PC-9 (cell line): ENCODE measurements around the gene USH1C. TPM values are rescaled to one million over a fixed set of nuclear protein-coding genes. Genes with fewer than 3 reads are reported as not detected.
A peak's percentile ranks its signal among the peaks of the same experiment; 100 is the strongest.

Experiments used
- BruUV-seq: library from RNA; stranded (reverse); fragments of 400-500 nt; replicated peaks from 2 replicates; lab custom pipeline; 2021; lab: Mats Ljungman, UMichigan
- CTCF ChIA-PET: fragments of 300-600 bp; sonication (Branson Sonifier 250); formaldehyde crosslinking; loops from one replicate; lab custom pipeline; 2022; ENCODE audit warnings: antibody characterized with exemption; lab: Charles Lee
- POLR2A ChIA-PET: fragments of 300-600 bp; sonication (Branson Sonifier 250); formaldehyde crosslinking; loops from one replicate; lab custom pipeline; 2022; ENCODE audit warnings: antibody characterized with exemption; ENCODE audit not compliant: unreplicated experiment; lab: Charles Lee
- DNase-seq, 2 experiments: peaks; one replicate each; pipeline versions ENCODE4 v3.0.0 to v3.0.0-alpha.2; 2015 to 2022; ENCODE audit warnings: mixed read lengths in 1 of 2
- H2AFZ ChIP-seq: fragments of 200-600 bp; sonication (generic); 2 replicates; pipeline ENCODE4 v1.8.1; 2017; ENCODE audit warnings: antibody characterized with exemption
- H3F3A ChIP-seq: fragments of 200-600 bp; sonication (generic); 2 replicates; pipeline ENCODE4 v1.8.1; 2017; ENCODE audit warnings: antibody characterized with exemption, mild to moderate bottlenecking, low read depth; ENCODE audit not compliant: insufficient read depth
- H3K27ac ChIP-seq: fragments of 200-600 bp; sonication (generic); 2 replicates; pipeline ENCODE4 v1.6.1; 2016; ENCODE audit warnings: mixed run types
- H3K27me3 ChIP-seq: fragments of 200-600 bp; sonication (generic); 2 replicates; pipeline ENCODE4 v1.6.1; 2016; ENCODE audit warnings: low read depth, mixed run types; ENCODE audit not compliant: insufficient read depth
- H3K36me3 ChIP-seq: fragments of 200-600 bp; sonication (generic); 2 replicates; pipeline ENCODE4 v1.6.1; 2016; ENCODE audit warnings: low read depth, mixed run types
- H3K4me1 ChIP-seq: fragments of 200-600 bp; sonication (generic); replicated peaks from 2 replicates; pipeline ENCODE4 v1.6.1; 2016; ENCODE audit warnings: mixed run types; ENCODE audit not compliant: insufficient read depth
- H3K4me2 ChIP-seq: fragments of 200-600 bp; sonication (generic); 2 replicates; pipeline ENCODE4 v1.6.1; 2017; ENCODE audit warnings: mixed run types
- H3K4me3 ChIP-seq: fragments of 200-600 bp; sonication (generic); 2 replicates; pipeline ENCODE4 v1.6.1; 2016; ENCODE audit warnings: mixed run types
- H3K79me2 ChIP-seq: fragments of 200-600 bp; sonication (generic); 2 replicates; pipeline ENCODE4 v1.6.1; 2017; ENCODE audit warnings: low read depth, mixed run types
- H3K9me2 ChIP-seq: fragments of 200-600 bp; sonication (generic); 2 replicates; pipeline ENCODE4 v1.8.1; 2017; ENCODE audit warnings: mild to moderate bottlenecking; ENCODE audit not compliant: insufficient read depth
- H3K9me3 ChIP-seq: fragments of 200-600 bp; sonication (generic); 2 replicates; pipeline ENCODE4 v1.8.1; 2016; ENCODE audit warnings: low read depth; ENCODE audit not compliant: insufficient read depth
- H4K20me1 ChIP-seq: fragments of 200-600 bp; sonication (generic); 2 replicates; pipeline ENCODE4 v1.8.1; 2017; ENCODE audit not compliant: insufficient read depth
- CTCF ChIP-seq: fragments of 200-600 bp; sonication (generic); conservative IDR thresholded peaks from 2 replicates; pipeline ENCODE4 v1.6.1; 2017; ENCODE audit warnings: mixed run types, antibody characterized with exemption, mild to moderate bottlenecking, moderate library complexity
- EZH2 ChIP-seq: fragments of 200-600 bp; sonication (generic); IDR thresholded peaks from 2 replicates; pipeline ENCODE4 v1.8.0; 2017; ENCODE audit warnings: antibody characterized with exemption, low read depth
- intact Hi-C: fragments of 100-400 bp; cut with micrococcal nuclease; formaldehyde crosslinking; loops from one replicate; pipeline ENCODE4 v1.10.0; 2022; ENCODE audit not compliant: unreplicated experiment
- total RNA-seq: library from RNA; stranded (reverse); gene quantifications from 2 replicates; pipeline ENCODE4 v1.2.3, GENCODE V29; 2021

The USH1C gene
- total RNA-seq, 1 experiment from 2014 or later: not detected

- POLR2A ChIA-PET: no interaction called here
- Histone ChIP-seq H3K9me3 (no peaks in the 10 kb centered on the region), H3K4me2 (no peak overlapping the region), H3K4me3 (no peak overlapping the region), H3K36me3 (no peaks in the 10 kb centered on the region), H3F3A (no peaks in the 10 kb centered on the region), H3K27me3 (peaks cover 58% of the 10 kb centered on the region), H3K9me2 (no peaks in the 10 kb centered on the region), H3K4me1 (no peaks in the 10 kb centered on the region), H3K79me2 (no peaks in the 10 kb centered on the region), H3K27ac (no peak overlapping the region), H2AFZ (no peak overlapping the region), H4K20me1 (no peaks in the 10 kb centered on the region)
- intact Hi-C loops: loop anchor here (10.0 kb wide), 1 partner anchor 722 kb away; no protein-coding TSS in a partner anchor
- CTCF ChIA-PET: interaction anchor here (0.6 kb wide), 2 partner anchors 236 to 610 kb away, joined by 3 read pairs; no protein-coding TSS in a partner anchor
- TF ChIP-seq EZH2 (no peak), CTCF (no peak)
- BruUV-seq: no TSS peak
- no peak for DNase-seq
These were observed 37.9 kb downstream of the USH1C start for GRCh38 chr11:17506314-17506713.

- intact Hi-C loops: loop anchor here (10.0 kb wide), 1 partner anchor 720 kb away; no protein-coding TSS in a partner anchor
- H3K9me3 ChIP-seq: no peaks in the 10 kb centered on the region
- H3K4me1 ChIP-seq: no peaks in the 10 kb centered on the region
- ChIA-PET POLR2A (no interaction called here), CTCF (no interaction called here)
- no peak for DNase-seq
- no TSS peak for BruUV-seq
- no peaks in the 10 kb centered on the region for H3F3A ChIP-seq
- H4K20me1 ChIP-seq: no peaks in the 10 kb centered on the region
- H3K27me3 ChIP-seq: peaks cover 56% of the 10 kb centered on the region
- no peaks in the 10 kb centered on the region for H3K79me2 ChIP-seq
- H3K36me3 ChIP-seq: no peaks in the 10 kb centered on the region
- no peaks in the 10 kb centered on the region for H3K9me2 ChIP-seq
- H3K27ac ChIP-seq: no peak overlapping the region
- no peak overlapping the region for H3K4me2 ChIP-seq
- no peak overlapping the region for H3K4me3 ChIP-seq
- H2AFZ ChIP-seq: no peak overlapping the region
- TF ChIP-seq CTCF (no peak), EZH2 (no peak)
These were observed 39.1 kb downstream of the USH1C start for GRCh38 chr11:17505146-17505545.

- ChIA-PET POLR2A (no interaction called here), CTCF (interaction anchor here (0.9 kb wide), 1 partner anchor 121 kb away, joined by 6 read pairs; no protein-coding TSS in a partner anchor)
- Histone ChIP-seq H3K27ac (no peak overlapping the region), H3K79me2 (no peaks in the 10 kb centered on the region), H3F3A (no peaks in the 10 kb centered on the region), H3K4me1 (no peaks in the 10 kb centered on the region), H2AFZ (no peak overlapping the region), H3K9me2 (no peaks in the 10 kb centered on the region), H3K9me3 (no peaks in the 10 kb centered on the region), H3K4me3 (no peak overlapping the region), H3K27me3 (peaks cover 58% of the 10 kb centered on the region), H4K20me1 (no peaks in the 10 kb centered on the region), H3K36me3 (no peaks in the 10 kb centered on the region), H3K4me2 (no peak overlapping the region)
- DNase-seq: peak; percentile 53 to 79
- no TSS peak for BruUV-seq
- intact Hi-C loops: loop anchor here (1.0 to 10.0 kb wide), 3 partner anchors 118 to 720 kb away; no protein-coding TSS in a partner anchor
- TF ChIP-seq CTCF (peak; percentile 92), EZH2 (no peak)
These were observed 39.7 kb downstream of the USH1C start for GRCh38 chr11:17504330-17505107.
